ENCODE results near the gene DOK5.
A peak's percentile ranks its signal among the peaks of the same experiment; 100 is the strongest.

DOK5 gene

DNA sequence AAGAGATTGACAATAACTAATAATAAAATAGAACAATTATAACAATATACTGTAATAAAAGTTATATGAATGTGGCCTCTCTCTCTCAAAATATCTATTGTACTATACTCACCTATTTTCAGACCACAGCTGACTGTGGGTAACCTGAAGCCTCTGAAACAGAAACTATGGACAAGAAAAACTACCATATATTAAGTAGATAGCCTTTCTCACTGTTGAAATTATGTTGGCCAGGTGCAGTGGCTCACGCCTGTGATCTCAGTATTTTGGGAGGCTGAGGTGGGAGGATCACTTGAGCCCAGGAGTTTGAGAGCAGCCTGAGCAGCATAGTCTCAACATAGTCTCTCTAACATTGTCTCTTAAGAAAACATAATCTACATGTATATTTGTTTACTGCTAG lies 89.9 kb downstream of the DOK5 start:
- no peak for DNase-seq

- DNase-seq: no peak
These were observed 90.8 kb downstream of the DOK5 start for GRCh38 chr20:54566031-54566688.

DNA sequence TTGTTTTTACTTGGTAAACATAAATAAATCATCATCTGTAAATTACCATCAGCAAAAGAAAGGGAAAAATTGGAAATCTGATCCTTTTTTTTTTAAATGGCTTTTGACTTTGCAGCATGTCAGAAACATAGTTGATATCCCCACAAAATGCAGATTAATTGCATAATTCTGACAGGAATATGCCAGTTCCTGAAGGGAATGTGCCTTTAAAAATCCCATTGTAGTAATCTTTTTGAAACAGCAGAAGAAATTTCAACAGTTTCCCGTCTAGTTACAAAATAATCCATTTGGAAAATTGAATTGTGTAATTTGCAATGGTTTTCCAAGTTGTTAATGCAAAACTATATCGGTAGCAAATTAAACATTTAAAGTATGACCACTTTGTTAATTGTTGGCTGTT lies 95.2 kb downstream of the DOK5 start:
- no peak for DNase-seq

DNA sequence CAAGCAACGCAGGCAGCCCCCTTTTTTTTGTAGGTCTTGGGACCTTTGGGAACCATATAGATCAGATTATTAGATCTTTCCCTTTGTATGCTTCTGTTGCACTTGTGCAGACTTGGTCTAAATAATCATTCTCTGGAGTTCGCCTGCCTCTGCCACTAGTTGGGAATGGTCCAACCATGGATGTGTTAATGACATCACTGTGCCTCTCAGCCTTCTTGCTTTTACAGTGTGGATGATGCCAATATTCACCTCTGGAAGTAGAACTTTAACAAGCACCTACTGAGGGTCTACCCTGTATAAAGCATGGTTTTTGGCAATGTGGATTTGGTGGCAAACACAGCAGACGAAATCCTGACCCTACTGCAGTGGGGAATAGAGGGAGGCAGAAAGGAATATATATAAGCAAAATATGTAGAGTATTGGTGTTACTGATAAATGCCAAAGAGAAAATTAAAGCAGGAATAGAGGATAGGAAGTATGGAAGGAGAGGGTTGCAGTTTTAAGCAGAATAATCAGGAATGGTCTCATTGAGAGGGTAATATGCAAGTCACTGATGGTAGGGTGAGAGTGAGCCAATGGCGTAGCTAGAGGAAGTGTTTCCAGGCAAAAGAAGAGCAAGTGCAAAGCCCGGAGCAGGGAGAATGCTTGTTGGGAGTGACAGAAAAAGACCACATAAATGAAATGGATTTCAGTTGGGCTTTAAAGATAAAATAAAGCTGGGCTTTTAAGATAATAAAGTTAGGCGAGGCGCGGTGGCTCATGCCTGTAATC lies 97.5 kb downstream of the DOK5 start:
- DNase-seq: no peak

GRCh38 chr20:54573838-54574237 lies 98.4 kb downstream of the DOK5 start:
- no peak for DNase-seq

- DNase-seq: no peak
These were observed 101.1 kb downstream of the DOK5 start for GRCh38 chr20:54576518-54576917.

GRCh38 chr20:54577637-54578036 lies 102.2 kb downstream of the DOK5 start:
- DNase-seq: no peak

- DNase-seq: no peak
These were observed 109.8 kb downstream of the DOK5 start for GRCh38 chr20:54585217-54585616.

GRCh38 chr20:54587408-54587807 lies 112.0 kb downstream of the DOK5 start:
- DNase-seq: no peak

GRCh38 chr20:54589402-54590030 lies 114.1 kb downstream of the DOK5 start:
- DNase-seq: no peak

DNA sequence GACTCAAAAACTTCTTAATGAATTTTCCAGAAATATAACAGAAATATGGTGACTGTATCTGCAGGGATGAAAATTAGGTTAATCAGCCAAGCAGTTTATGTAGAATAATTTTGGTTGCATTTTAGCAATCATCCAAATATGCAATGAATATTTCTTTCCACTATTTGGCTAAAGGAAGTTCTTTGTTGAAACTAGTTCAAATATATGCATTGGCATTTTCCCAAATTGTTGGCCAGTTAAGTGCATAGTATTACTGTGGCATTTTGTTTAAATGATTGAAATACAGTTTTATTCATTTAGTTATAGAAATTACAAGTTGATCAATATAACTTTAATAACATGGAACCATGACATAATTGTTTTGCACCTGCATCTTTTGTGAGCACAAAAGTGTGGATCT lies 115.5 kb downstream of the DOK5 start:
- no peak for DNase-seq

DNA sequence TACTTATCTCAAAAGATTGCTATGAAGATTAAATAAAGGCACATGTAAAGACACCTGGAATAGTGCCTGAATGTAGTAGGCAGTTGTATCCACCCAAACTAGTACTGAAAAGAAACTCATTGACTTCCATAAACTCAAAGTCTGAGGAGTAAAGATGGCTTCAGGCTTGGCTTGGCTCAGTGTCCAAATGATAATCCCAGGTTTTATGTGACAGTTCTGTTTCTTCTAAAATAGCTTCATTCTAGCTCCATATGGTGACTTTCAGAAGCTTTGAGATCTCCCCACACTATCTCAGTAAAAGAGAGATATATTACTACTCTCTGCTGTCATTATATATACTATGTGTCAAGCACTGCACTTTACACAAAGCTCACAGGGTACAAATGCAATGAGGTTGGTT lies 121.3 kb downstream of the DOK5 start:
- no peak for DNase-seq

- no peak for DNase-seq
These were observed 123.0 kb downstream of the DOK5 start for GRCh38 chr20:54598352-54598751.

DNA sequence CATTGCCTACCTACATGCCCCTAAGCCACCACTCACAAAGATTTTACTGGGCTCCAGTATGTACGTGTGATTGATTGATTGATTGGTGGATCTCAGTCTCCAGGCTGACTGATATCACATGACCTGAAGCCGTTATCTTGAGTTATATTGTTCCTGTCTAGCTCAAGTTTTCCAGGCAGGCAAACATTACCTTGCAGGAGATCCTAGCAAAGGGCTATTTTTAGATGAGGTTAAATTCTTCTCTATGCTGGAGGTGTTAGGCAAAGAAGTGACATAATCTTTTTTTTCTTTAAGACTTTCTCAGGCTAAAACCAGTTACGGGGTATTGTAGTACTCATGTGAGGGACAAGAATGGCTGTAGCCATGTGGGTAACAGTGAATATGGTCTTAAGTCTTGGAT lies 125.2 kb downstream of the DOK5 start:
- no peak for DNase-seq

GRCh38 chr20:54601831-54602515 lies 126.6 kb downstream of the DOK5 start:
- DNase-seq: no peak

DNA sequence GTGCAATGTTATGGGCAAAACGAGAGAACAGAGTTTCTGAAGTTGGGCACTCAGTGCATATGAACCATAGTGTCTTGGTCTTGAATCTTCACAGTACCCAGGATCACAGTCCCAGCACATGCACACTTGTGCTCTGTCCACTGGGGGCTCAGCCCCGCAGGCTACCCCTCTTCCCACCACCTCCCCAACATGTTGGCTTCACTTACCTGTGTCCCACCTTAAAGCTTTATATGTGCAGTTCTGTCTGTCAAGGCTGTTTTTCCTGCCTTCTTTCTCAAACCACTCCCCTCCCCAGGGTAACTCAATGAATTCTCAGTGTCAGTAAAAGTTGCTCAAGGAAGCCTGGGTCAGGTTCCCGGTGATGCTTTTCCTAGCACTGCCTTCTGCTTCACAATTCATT lies 129.9 kb downstream of the DOK5 start:
- DNase-seq: no peak

- peak; percentile 77 for DNase-seq
These were observed 131.0 kb downstream of the DOK5 start for GRCh38 chr20:54606380-54606779.

DNA sequence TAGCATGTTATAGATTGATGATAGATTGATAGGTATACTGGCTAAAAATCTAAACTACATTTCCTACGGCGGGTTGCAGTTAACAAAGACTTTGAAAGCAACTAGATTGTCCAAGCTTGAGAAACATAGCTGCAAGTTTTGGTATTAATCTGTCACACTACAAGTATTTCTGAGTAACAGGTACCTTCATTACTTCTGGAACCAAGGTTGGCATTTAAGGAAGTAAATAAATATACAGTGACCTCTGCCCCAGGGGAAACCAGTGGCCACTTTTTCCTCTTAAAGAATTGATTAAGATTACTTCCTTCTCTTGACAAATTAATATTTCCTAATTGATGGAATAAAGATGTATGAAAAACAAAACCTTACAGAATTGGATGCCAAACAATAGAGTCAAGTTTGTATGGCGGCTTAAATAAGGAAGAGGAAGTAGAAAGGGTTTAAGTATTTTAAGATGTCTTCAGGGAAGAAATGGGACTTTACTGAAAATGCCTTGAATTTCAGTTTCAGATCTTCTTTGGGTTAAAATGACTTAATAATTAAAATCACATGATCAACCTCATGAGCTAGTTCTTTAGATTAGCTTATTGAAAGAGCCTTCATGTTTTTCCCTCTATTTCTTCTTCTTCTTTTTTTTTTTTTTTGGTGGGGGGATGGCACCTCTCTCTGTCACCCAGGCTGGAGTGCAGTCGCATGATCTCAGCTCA lies 132.8 kb downstream of the DOK5 start:
- DNase-seq: peak; percentile 78

DNA sequence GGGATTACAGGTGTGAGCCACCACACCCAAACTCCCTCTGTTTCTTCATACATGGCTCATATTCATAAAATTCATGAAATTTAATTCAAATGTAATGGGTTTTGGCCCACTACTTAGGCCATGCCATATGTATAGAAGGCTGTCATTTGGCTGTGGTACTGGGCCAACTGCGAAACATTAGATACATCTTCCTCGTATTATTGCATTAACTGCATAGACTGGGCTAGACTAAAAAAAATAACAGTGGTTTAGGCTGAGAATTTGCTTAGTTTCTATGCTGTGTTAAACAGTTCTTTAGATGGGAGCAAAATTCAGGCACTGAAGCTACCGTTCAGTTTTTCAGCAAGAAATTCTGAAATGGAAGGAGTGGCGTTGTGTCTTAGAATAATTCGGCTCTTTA lies 133.6 kb downstream of the DOK5 start:
- no peak for DNase-seq

DNA sequence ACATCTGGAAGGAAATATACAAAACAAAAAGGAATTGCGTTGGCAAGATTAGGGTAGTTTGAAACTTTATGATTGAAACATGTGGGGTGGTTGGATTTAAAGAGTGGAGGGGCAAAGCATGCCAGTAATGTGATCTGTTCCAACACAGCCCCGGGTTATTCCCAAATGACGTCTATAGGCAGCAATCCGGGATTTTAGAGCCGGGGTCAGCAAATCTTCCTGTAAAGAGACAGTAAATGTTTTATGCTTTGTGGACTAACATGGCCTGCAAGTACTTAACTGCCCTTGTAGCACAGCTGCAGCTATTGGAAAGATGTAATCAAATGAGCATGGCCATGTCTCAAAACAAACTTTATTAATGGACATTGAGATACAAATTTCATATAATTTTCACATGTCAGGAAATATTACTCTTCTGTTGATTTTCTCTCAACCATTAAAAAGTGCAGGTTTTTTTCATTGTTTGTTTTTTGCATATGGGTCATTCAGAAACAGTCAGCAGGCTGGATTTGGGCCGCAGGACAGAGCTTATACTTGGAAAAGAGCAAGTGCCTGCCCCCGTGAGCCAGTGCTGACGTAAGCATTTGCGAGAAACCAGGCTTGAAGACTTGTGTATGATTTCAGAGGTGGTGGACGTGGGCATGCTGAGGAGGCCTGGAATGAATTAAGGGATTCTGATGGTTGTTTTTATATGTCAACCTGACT lies 136.5 kb downstream of the DOK5 start:
- DNase-seq: no peak

GRCh38 chr20:54618412-54618811 lies 143.0 kb downstream of the DOK5 start:
- no peak for DNase-seq

DNA sequence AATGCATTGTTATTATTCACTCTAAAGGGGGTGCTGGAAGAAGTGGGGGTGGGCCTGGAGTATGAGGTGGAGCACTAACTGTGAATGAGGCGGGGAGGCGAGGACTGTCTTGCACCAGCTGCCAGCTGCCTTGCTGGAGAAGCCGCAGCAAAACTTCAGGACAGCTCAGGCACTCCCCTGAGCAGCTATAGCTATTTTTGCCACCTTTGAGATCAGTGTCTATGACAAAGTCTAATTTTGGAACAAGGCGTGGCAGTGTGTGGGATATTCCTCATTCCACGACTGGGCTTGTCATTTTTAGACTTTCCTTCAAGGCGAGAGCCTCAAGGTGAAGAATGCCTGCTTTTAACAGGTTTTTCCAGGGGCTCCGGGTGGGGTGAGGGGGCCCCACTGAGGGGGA lies 143.8 kb downstream of the DOK5 start:
- DNase-seq: no peak

All from suppressor macrophage treated with lipopolysaccharide for 4 hours (primary cell).